Pulmonary artery endothelial cell (primary cell): ENCODE results near the gene TCF19. TPM values are rescaled to one million over a fixed set of nuclear protein-coding genes. Genes with fewer than 3 reads are reported as not detected.
"Not testable (repeated sequence)": the region's sequence is repeated elsewhere in the genome, so short reads cannot be mapped to it uniquely, and the experiment has no call there.

Experiments used
- DNase-seq: peaks from one replicate; pipeline ENCODE4 v3.0.0-alpha.2; 2011; ENCODE audit warnings: low read depth, low spot score
- total RNA-seq: library from RNA; depleted of rRNA; stranded (reverse); fragments of >200 nt; gene quantifications from 2 replicates; pipeline ENCODE4 v1.2.3, GENCODE V29; 2014

The TCF19 gene
- total RNA-seq, 1 donor from 2014 or later, result 20.4 TPM

GRCh38 chr6:31179042-31179386 is 20.6 kb downstream of the TCF19 start:
- DNase-seq, result no peak

- no peak for DNase-seq
These were observed 21.5 kb downstream of the TCF19 start for GRCh38 chr6:31179896-31180295.

GRCh38 chr6:31180500-31180899 is 22.1 kb downstream of the TCF19 start:
- no peak for DNase-seq

DNA sequence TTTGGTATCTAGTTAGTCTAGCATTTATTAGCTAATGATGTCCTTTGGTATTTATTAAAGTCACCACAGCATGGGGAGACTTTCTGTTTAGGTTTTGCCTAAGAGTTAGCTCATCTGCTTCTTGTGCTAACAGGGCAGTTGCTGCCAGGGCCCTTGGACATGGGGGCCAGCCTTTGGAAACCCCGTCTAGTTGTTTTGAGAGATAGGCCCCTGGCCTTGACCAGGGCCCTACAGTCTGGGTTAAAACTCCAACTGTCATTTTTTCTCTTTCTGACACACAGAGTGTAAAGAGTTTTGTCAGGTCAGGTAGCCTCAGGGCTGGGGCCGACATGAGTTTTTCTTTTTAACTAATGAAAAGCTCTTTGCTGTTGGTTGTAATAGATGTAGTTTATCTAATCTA is 24.9 kb downstream of the TCF19 start:
- not testable (repeated sequence) for DNase-seq

DNA sequence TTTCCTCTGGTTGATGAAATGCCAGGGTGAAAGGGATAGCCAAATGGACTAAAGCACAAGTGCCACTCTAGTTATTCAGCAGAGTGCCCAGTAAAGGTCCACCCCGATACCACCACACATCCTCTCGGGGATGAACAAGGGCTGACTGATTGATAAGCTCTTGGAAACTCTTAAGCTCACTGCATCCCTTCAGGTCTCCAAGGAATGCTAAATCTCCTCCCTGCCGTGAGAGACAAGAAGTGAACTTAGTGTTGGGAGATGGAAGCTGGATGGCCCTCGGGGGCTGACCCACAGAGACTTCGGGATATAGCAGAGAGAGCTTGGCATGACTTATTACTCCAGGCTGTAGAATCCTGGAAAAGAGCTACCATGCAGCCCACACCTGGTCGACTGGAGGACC is 25.5 kb downstream of the TCF19 start:
- not testable (repeated sequence) for DNase-seq

- not testable (repeated sequence) for DNase-seq
These were observed 27.3 kb downstream of the TCF19 start for GRCh38 chr6:31185695-31186051.

- no peak for DNase-seq
These were observed 27.8 kb downstream of the TCF19 start for GRCh38 chr6:31186052-31186734.

DNA sequence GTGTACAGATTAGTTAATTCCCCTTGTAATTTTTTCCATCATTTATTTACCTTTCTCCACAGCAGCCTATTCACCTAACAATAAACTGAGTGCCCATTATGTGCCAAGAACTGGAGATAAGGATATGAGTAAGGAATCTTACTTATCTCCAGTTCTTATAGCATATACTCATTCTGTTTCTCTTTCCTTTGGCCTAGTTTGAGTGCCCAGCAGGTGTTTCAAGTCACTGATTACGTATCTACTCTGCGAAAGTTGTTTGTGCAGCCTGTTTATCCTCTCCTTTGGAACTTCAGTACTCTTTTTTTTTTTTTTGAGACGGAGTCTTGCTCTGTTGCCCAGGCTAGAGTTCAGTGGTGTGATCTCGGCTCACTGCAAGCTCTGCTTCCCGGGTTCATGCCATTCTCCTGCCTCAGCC is 29.4 kb downstream of the TCF19 start:
- no peak for DNase-seq

- DNase-seq, result not testable (repeated sequence)
These were observed 30.8 kb downstream of the TCF19 start for GRCh38 chr6:31189223-31189622.

GRCh38 chr6:31190488-31190887 is 32.1 kb downstream of the TCF19 start:
- DNase-seq, result no peak

GRCh38 chr6:31192431-31193105 is 34.2 kb downstream of the TCF19 start:
- DNase-seq, result peak; percentile 36

GRCh38 chr6:31193206-31193605 is 34.8 kb downstream of the TCF19 start:
- DNase-seq, result no peak

- DNase-seq, result no peak
These were observed 35.9 kb downstream of the TCF19 start for GRCh38 chr6:31194061-31194834.

DNA sequence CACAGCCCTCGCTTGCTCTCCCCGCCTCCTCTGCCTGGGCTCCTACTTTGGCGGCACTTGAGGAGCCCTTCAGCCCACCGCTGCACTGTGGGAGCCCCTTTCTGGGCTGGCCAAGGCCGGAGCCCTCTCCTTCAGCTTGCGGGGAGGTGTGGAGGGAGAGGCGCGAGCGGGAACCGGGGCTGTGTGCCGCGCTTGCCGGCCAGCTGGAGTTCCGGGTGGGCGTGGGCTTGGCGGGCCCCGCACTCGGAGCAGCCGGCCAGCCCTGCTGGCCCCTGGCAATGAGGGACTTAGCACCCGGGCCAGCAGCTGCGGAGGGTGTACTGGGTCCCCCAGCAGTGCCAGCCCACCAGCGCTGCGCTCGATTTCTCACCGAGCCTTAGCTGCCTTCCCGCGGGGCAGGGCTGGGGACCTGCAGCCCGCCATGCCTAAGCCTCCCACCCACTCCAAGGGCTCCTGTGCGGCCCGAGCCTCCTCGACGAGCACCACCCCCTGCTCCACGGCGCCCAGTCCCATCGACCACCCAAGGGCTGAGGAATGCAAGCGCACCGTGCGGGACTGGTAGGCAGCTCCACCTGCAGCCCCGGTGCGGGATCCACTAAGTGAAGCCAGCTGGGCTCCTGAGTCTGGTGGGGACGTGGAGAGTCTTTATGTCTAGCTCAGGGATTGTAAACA is 37.1 kb downstream of the TCF19 start:
- not testable (repeated sequence) for DNase-seq

- not testable (repeated sequence) for DNase-seq
These were observed 38.0 kb downstream of the TCF19 start for GRCh38 chr6:31196251-31197022.

DNA sequence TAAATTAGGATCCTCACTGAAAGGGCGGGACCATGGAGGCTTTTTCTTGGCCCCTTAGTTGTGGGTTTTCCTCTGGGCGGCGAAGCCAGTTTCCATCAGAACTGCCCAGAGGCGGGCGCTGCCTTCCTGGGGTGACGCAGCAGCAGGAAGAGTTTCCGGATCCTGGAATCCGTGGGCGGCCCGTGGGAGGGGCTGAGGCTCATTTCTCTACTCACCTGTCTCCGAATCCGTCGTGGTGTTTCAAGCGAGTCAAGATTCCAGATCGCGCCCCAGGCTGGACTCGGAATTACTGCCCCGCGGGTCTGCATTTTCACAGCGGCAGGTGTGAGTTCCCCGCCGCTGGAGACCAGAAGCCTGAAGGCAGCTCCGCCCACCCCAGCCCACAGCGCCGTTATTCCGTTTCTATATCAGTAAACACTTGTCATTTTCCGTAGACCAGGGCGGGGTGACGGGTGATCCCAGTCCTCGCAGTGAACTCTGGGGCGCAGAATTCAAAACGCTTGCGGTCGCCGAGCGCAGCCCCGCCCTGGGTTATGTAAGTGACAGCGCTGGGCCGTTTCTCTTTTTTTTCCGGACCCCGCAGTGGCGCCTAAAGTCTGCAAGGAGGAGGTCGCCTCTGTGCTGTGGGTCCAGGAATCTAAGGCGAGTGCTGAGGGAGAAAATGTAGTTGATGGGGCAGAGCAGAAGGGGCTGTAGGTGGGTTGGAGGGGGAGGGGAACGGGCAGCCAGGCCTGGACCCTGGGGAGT is 39.3 kb downstream of the TCF19 start:
- peak; percentile 37 for DNase-seq

- not testable (repeated sequence) for DNase-seq
These were observed 40.7 kb downstream of the TCF19 start for GRCh38 chr6:31199105-31199452.

GRCh38 chr6:31202259-31203166 is 44.1 kb downstream of the TCF19 start:
- no peak for DNase-seq

DNA sequence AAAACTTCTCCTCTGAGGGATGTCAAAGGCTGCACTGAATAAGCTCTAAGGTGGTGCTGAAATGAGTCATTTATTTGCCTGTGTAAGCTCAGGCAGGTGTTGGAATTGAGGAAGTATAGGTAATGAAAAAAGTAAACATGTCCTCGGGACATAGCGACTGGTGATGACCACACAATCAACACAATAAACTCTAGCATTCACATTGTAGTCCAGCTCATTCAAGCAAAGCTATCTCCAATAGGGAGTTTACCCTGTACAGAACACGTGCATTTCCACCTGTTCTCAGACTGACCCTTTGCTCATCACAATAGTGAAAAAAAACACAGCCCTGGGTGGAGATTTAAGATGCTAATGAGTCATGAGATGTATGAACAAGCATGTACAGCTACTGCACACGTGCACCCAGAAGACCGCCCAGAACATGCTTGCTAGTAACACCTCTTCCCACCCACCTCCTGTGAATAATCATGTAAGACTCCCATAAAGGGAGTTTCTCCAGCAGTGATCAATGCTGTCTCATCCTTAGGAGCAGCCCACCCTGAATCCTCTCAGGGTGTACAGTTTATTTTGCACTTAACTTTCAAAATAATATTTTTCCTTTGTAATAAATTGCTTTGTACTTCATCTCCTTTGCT is 45.1 kb downstream of the TCF19 start:
- DNase-seq, result no peak
